Astrocyte of the cerebellum (primary cell): Measurements from ENCODE around the gene PKD2.
"Not testable (repeated sequence)": the region's sequence is repeated elsewhere in the genome, so short reads cannot be mapped to it uniquely, and the experiment has no call there.

Source experiments
- DNase-seq: peaks from one replicate; pipeline ENCODE4 v3.0.0-alpha.2; 2011; ENCODE audit warnings: low read depth
- H3K4me3 ChIP-seq: 2 replicates; pipeline ENCODE4 v1.5.1; 2011; ENCODE audit warnings: mild to moderate bottlenecking, low read depth, low read length, moderate library complexity
- CTCF ChIP-seq: IDR thresholded peaks from 2 replicates; pipeline ENCODE4 v1.5.1; 2012; ENCODE audit warnings: low read length, low read depth, moderate library complexity, mild to moderate bottlenecking; ENCODE audit errors: missing control alignments
- in situ Hi-C: cut with HindIII; loops from 2 replicates; pipeline ENCODE4 v1.10.0; 2017; ENCODE audit warnings: low sequenced_read_pairs

The PKD2 gene

GRCh38 chr4:88018466-88018865 is 11.0 kb downstream of the PKD2 start:
- H3K4me3 ChIP-seq, result no peak overlapping the region
- TF ChIP-seq CTCF, result no peak
- DNase-seq, result no peak
- in situ Hi-C loops, result no loop called here

- in situ Hi-C loops, result no loop called here
- H3K4me3 ChIP-seq, result no peak overlapping the region
- no peak for TF ChIP-seq CTCF
- DNase-seq, result no peak
These were observed 14.4 kb downstream of the PKD2 start for GRCh38 chr4:88021824-88022223.

- no peak overlapping the region for H3K4me3 ChIP-seq
- TF ChIP-seq CTCF, result no peak
- DNase-seq, result no peak
- in situ Hi-C loops, result no loop called here
These were observed 14.9 kb downstream of the PKD2 start for GRCh38 chr4:88022289-88022688.

GRCh38 chr4:88025868-88026661 is 18.6 kb downstream of the PKD2 start:
- not testable (repeated sequence) for DNase-seq, H3K4me3 ChIP-seq
- in situ Hi-C loops, result loop anchor here (25.0 kb wide), 1 partner anchor 486 kb away; the partner anchor contains the start of gene PYURF

GRCh38 chr4:88027611-88028608 is 20.5 kb downstream of the PKD2 start:
- in situ Hi-C loops, result loop anchor here (25.0 kb wide), 1 partner anchor 484 kb away; the partner anchor contains the start of gene PYURF
- TF ChIP-seq CTCF, result no peak
- peak; percentile 65 for DNase-seq
- H3K4me3 ChIP-seq, result no peak overlapping the region

GRCh38 chr4:88028946-88029345 is 21.5 kb downstream of the PKD2 start:
- in situ Hi-C loops, result loop anchor here (25.0 kb wide), 1 partner anchor 483 kb away; the partner anchor contains the start of gene PYURF
- TF ChIP-seq CTCF, result no peak
- no peak for DNase-seq
- H3K4me3 ChIP-seq, result no peak overlapping the region

- in situ Hi-C loops, result loop anchor here (25.0 kb wide), 1 partner anchor 483 kb away; the partner anchor contains the start of gene PYURF
- no peak for TF ChIP-seq CTCF
- DNase-seq, result no peak
- no peak overlapping the region for H3K4me3 ChIP-seq
These were observed 22.1 kb downstream of the PKD2 start for GRCh38 chr4:88029556-88029955.
